MM.1S (cell line): Measurements from ENCODE around the gene MYOZ3.

Experiments used
- DNase-seq: peaks from one replicate; pipeline ENCODE4 v3.0.0-alpha.2; 2015
- H2AFZ ChIP-seq: fragments of 300-600 bp; sonication (generic); 2 replicates; pipeline ENCODE4 v1.6.0; 2016; ENCODE audit warnings: antibody characterized with exemption, low read length
- H3F3A ChIP-seq: fragments of 300-600 bp; sonication (generic); 2 replicates; pipeline ENCODE4 v1.6.1; 2016; ENCODE audit warnings: mild to moderate bottlenecking, antibody characterized with exemption, low read length, moderate library complexity, mixed read lengths; ENCODE audit not compliant: insufficient read depth
- H3K27ac ChIP-seq: fragments of 300-600 bp; sonication (generic); 2 replicates; pipeline ENCODE4 v1.5.1; 2016; ENCODE audit warnings: mild to moderate bottlenecking, low read length
- H3K27me3 ChIP-seq: fragments of 300-600 bp; sonication (generic); replicated peaks from 2 replicates; pipeline ENCODE4 v1.6.0; 2016; ENCODE audit warnings: low read length; ENCODE audit not compliant: insufficient read depth
- H3K36me3 ChIP-seq: fragments of 300-600 bp; sonication (generic); replicated peaks from 2 replicates; pipeline ENCODE4 v1.6.1; 2016; ENCODE audit warnings: mild to moderate bottlenecking, low read length, mixed read lengths; ENCODE audit not compliant: insufficient read depth
- H3K4me1 ChIP-seq: fragments of 300-600 bp; sonication (generic); 2 replicates; pipeline ENCODE4 v1.6.1; 2016; ENCODE audit warnings: low read length, mixed read lengths
- H3K4me2 ChIP-seq: fragments of 300-600 bp; sonication (generic); 2 replicates; pipeline ENCODE4 v1.6.0; 2016; ENCODE audit warnings: low read depth, low read length
- H3K4me3 ChIP-seq: fragments of 300-600 bp; sonication (generic); 2 replicates; pipeline ENCODE4 v1.5.1; 2016; ENCODE audit warnings: low read length, mixed read lengths
- H3K79me2 ChIP-seq: fragments of 300-600 bp; sonication (generic); 2 replicates; pipeline ENCODE4 v1.6.1; 2016; ENCODE audit warnings: mixed run types, low read length, mixed read lengths
- H3K9ac ChIP-seq: fragments of 300-600 bp; sonication (generic); 2 replicates; pipeline ENCODE4 v1.6.1; 2016; ENCODE audit warnings: low read length, mixed read lengths
- H3K9me2 ChIP-seq: fragments of 300-600 bp; sonication (generic); replicated peaks from 2 replicates; pipeline ENCODE4 v1.6.1; 2016; ENCODE audit warnings: mild to moderate bottlenecking, low read length, mixed read lengths; ENCODE audit not compliant: insufficient read depth
- H3K9me3 ChIP-seq: fragments of 300-600 bp; sonication (generic); replicated peaks from 2 replicates; pipeline ENCODE4 v1.6.1; 2016; ENCODE audit warnings: mild to moderate bottlenecking, low read length, mixed read lengths; ENCODE audit not compliant: insufficient read depth
- H4K20me1 ChIP-seq: fragments of 300-600 bp; sonication (generic); 2 replicates; pipeline ENCODE4 v1.6.1; 2016; ENCODE audit warnings: mild to moderate bottlenecking, low read length, moderate library complexity, mixed read lengths; ENCODE audit not compliant: insufficient read depth
- CTCF ChIP-seq: fragments of 300-600 bp; sonication (generic); IDR thresholded peaks from 2 replicates; pipeline ENCODE4 v1.5.1; 2016; ENCODE audit warnings: antibody characterized with exemption, low read length, mixed read lengths
- EZH2 ChIP-seq: fragments of 300-600 bp; sonication (generic); optimal IDR thresholded peaks from 2 replicates; pipeline ENCODE3; 2017; ENCODE audit warnings: low read depth, mild to moderate bottlenecking, antibody characterized with exemption, low read length, mixed read lengths
- EZH2phosphoT487 ChIP-seq: fragments of 300-600 bp; sonication (generic); IDR thresholded peaks from 2 replicates; pipeline ENCODE4 v1.6.1; 2018; ENCODE audit warnings: antibody characterized with exemption, low read length

The MYOZ3 gene

GRCh38 chr5:150616024-150616470 is 45.0 kb upstream of the MYOZ3 start:
- no peak overlapping the region for H3K4me2 ChIP-seq
- no peak overlapping the region for H3K9ac ChIP-seq
- no peak overlapping the region for H2AFZ ChIP-seq
- H3K9me2 ChIP-seq: no peaks in the 10 kb centered on the region
- no peaks in the 10 kb centered on the region for H3K4me1 ChIP-seq
- no peaks in the 10 kb centered on the region for H3K9me3 ChIP-seq
- no peaks in the 10 kb centered on the region for H3F3A ChIP-seq
- peaks cover 9% of the 10 kb centered on the region for H3K27me3 ChIP-seq
- H3K4me3 ChIP-seq: no peak overlapping the region
- DNase-seq: no peak
- H3K36me3 ChIP-seq: no peaks in the 10 kb centered on the region
- H3K79me2 ChIP-seq: no peaks in the 10 kb centered on the region
- H4K20me1 ChIP-seq: no peaks in the 10 kb centered on the region
- TF ChIP-seq EZH2 (no peak), EZH2phosphoT487 (no peak), CTCF (no peak)
- H3K27ac ChIP-seq: no peak overlapping the region

- Histone ChIP-seq H3F3A (no peaks in the 10 kb centered on the region), H4K20me1 (no peaks in the 10 kb centered on the region), H3K27me3 (peaks cover 9% of the 10 kb centered on the region), H2AFZ (no peak overlapping the region), H3K4me1 (no peaks in the 10 kb centered on the region), H3K4me3 (no peak overlapping the region), H3K27ac (no peak overlapping the region), H3K9me3 (no peaks in the 10 kb centered on the region), H3K36me3 (no peaks in the 10 kb centered on the region), H3K79me2 (no peaks in the 10 kb centered on the region), H3K4me2 (no peak overlapping the region), H3K9ac (no peak overlapping the region), H3K9me2 (no peaks in the 10 kb centered on the region)
- DNase-seq: no peak
- TF ChIP-seq CTCF: no peak
- TF ChIP-seq EZH2: no peak
- no peak for TF ChIP-seq EZH2phosphoT487
These were observed 44.5 kb upstream of the MYOZ3 start for GRCh38 chr5:150616506-150616905.

- no peaks in the 10 kb centered on the region for H3K4me1 ChIP-seq
- H3K4me3 ChIP-seq: no peak overlapping the region
- no peaks in the 10 kb centered on the region for H3K9me3 ChIP-seq
- H3K27me3 ChIP-seq: peaks cover 9% of the 10 kb centered on the region
- no peak overlapping the region for H3K27ac ChIP-seq
- no peak overlapping the region for H3K9ac ChIP-seq
- DNase-seq: no peak
- no peaks in the 10 kb centered on the region for H3K36me3 ChIP-seq
- no peaks in the 10 kb centered on the region for H3K79me2 ChIP-seq
- H3F3A ChIP-seq: no peaks in the 10 kb centered on the region
- no peaks in the 10 kb centered on the region for H4K20me1 ChIP-seq
- H3K4me2 ChIP-seq: no peak overlapping the region
- TF ChIP-seq CTCF (no peak), EZH2 (no peak), EZH2phosphoT487 (no peak)
- no peak overlapping the region for H2AFZ ChIP-seq
- no peaks in the 10 kb centered on the region for H3K9me2 ChIP-seq
These were observed 42.9 kb upstream of the MYOZ3 start for GRCh38 chr5:150618163-150618562.
